Mucosa of stomach (tissue), 1 donor: ENCODE data around the gene C1QTNF8.

Source experiments
- H3K27me3 ChIP-seq: one replicate; pipeline ENCODE4 v1.7.0; 2013; ENCODE audit warnings: mild to moderate bottlenecking, low read length; ENCODE audit not compliant: control insufficient read depth, insufficient read depth
- H3K36me3 ChIP-seq: one replicate; pipeline ENCODE4 v1.7.0; 2013; ENCODE audit warnings: low read length; ENCODE audit not compliant: control insufficient read depth, insufficient read depth
- H3K4me1 ChIP-seq: one replicate; pipeline ENCODE4 v1.7.0; 2013; ENCODE audit warnings: mild to moderate bottlenecking, low read length; ENCODE audit not compliant: control insufficient read depth, insufficient read depth
- H3K4me3 ChIP-seq: one replicate; pipeline ENCODE4 v1.7.0; 2013; ENCODE audit warnings: low read length
- H3K9ac ChIP-seq: one replicate; pipeline ENCODE4 v1.7.0; 2013; ENCODE audit warnings: mild to moderate bottlenecking, low read length, moderate library complexity
- H3K9me3 ChIP-seq: one replicate; pipeline ENCODE4 v1.7.0; 2013; ENCODE audit warnings: mild to moderate bottlenecking, low read length, moderate library complexity; ENCODE audit not compliant: control insufficient read depth
- donor health status: Pancreatic carcinoma.

C1QTNF8 gene

DNA sequence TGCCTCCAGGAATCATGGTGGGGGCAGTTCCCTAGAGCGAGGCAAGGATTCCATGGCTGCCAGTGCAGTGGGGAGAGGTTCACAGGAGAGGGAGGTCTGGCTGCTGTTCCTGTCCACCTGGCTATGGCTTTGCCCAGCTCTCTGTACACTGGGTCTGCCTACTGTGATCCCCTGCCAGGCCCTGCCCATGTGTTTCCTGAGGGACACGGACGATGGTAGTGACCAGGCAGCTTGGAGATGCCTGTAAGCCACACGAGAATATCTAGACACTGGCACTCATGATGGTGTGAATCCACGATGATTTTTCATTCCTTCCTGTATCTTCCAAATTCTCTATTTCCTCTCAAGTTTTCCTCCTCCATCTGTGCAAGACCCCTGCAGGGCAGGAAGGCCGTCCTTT is 11.1 kb downstream of the C1QTNF8 start:
- Histone ChIP-seq H3K9me3 (peaks cover 12% of the 10 kb centered on the region), H3K4me1 (peaks cover 31% of the 10 kb centered on the region), H3K4me3 (no peak overlapping the region), H3K36me3 (no peaks in the 10 kb centered on the region), H3K9ac (no peak overlapping the region), H3K27me3 (peaks cover 78% of the 10 kb centered on the region)

DNA sequence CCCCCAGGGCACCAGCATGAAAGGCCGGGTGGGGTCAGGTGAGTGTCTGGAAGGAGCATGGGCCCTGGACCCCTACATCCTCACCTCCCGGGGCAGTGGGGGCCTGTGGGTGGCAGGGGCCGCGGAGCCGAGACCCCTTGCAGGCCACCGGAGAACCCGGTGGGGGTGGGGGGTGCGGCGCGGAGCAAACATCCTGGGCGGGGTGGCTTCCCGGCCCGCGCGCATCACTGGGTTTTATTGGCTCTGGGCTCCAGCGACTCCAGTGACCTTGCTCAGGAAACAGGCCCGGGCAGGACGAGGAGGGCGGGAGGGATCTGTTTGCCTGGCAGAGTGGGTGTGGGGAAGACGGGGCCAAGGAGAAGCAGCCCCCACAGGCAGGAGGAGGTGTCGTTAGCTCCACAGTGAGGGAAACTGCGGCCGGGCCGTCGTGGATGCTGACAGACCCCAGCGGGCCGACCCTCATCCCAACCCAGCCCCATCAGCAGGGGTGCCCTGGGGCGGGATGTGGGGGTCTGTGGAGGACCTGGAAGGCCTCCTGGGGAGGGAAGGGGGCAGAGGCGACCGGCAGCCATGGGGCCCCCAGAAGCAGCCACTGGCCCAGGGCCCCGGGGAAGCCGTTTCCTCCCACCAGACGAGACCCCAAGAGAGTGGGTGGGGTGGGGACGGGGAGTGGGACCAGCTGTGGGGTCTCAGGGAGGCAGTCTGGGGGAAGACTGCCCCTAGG is 12.9 kb downstream of the C1QTNF8 start:
- no peaks in the 10 kb centered on the region for H3K36me3 ChIP-seq
- peaks cover 30% of the 10 kb centered on the region for H3K4me1 ChIP-seq
- peaks cover 71% of the 10 kb centered on the region for H3K27me3 ChIP-seq
- H3K9me3 ChIP-seq = peaks cover 12% of the 10 kb centered on the region
- H3K9ac ChIP-seq = no peak overlapping the region
- H3K4me3 ChIP-seq = no peak overlapping the region

DNA sequence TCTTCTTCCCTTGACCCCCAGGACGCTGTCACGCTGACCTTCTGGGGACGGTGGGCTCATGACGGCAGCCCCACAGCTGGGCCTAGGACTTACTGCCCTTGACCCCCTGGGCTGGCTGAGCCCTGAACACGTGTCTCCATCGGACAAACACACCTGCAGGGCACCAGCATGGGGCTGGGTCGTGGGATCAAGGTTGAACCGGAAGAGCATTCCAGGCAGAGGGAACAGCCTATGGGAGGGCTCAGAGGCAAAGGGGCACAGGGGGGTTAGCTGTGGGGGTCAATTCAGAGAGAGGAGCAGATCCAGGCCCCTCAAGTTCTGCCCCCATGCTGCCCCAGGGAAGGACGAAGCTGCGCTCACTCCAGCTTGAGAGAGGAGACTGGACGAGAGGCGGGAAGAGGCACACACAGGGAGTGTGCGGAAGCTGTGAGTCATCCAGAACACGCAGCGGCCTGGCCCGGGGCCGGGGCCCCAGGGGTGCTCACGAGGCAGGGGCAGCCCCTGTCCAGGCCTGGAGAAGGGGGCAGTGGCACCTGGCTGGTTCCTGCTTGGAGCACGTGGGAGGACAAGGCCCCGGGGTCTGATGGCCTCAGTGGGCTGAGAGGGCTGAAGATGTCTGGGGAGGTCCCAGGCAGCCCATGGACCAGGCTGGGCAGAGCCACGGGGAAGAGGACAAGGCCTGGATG is 13.6 kb downstream of the C1QTNF8 start:
- Histone ChIP-seq H3K36me3 (no peaks in the 10 kb centered on the region), H3K9ac (no peak overlapping the region), H3K27me3 (peaks cover 68% of the 10 kb centered on the region), H3K4me1 (peaks cover 28% of the 10 kb centered on the region), H3K4me3 (no peak overlapping the region), H3K9me3 (peaks cover 12% of the 10 kb centered on the region)

DNA sequence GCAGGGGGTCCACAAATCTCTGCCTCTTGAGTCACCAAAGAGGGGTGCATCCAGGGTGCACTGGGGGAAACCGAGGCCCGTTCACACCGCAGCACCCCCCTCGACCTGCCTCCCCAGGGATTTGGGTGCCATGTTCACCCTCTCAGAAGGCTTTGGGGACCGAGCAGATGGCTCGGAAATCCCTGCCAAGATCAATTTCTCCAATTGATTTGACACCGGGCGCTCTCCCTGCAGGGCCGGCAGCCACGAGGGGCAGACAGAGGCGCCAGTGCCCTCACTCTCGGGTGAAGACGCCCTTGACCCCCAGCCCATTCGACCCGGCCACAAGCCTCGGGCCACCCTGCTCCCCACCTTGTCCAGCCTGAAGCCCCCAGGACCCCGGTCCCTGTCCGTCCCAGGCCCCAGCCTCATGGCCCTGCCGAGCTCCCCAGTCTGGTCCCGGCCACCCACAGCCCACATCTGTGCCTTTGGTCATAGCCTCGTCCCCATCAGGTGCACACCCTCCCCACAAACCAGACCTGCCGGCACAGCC is 14.2 kb downstream of the C1QTNF8 start:
- Histone ChIP-seq H3K36me3 (no peaks in the 10 kb centered on the region), H3K9ac (no peak overlapping the region), H3K4me1 (peaks cover 34% of the 10 kb centered on the region), H3K4me3 (no peak overlapping the region), H3K27me3 (peaks cover 70% of the 10 kb centered on the region), H3K9me3 (peaks cover 12% of the 10 kb centered on the region)

DNA sequence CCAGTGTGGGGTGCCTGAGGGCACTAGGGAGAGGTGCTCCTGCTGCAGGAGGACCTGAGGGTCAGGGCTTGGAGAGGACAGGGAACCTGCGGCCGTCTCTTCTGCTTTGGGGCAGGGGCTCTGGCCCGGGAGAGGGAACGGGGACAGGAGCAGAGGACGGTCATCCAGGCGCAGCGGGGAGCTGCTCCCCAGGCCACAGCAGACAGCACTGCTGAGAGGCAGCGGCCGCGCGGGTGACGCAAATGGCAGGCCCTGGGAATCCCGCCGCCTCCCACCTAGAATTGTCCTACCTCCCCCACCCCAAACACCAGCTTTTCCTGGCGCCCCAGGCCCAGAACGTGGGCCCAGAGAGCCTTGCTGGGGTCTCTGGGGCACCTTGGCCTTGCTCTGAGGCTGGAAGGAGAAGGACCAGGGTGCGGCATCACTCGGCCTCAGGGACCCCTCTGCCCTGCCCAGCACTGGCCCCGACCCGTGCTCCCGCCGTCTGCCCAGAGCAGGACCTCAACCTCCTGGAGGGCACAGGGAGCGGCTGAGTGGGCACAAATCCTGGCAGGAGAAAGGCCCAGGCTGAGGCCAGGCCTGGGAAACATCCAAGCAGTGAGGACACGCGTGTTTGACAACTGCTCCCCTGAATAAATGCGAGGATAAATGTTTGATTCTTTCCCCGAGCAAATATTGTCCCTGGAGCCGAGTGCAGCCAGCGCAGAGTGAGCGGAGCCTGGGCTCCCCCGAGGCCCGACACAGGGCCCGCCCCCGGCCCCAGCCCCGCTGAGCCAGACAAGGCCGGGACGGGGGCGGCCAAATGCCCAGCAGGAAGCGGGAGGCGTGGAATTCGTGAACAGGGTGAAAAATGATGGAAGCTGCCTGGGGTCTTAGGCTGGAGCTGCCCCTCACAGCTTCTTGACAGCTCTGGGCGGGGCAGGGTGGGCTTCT is 15.0 kb downstream of the C1QTNF8 start:
- Histone ChIP-seq H3K4me3 (no peak overlapping the region), H3K9ac (no peak overlapping the region), H3K4me1 (peaks cover 34% of the 10 kb centered on the region), H3K9me3 (peaks cover 12% of the 10 kb centered on the region), H3K36me3 (no peaks in the 10 kb centered on the region), H3K27me3 (peaks cover 76% of the 10 kb centered on the region)

DNA sequence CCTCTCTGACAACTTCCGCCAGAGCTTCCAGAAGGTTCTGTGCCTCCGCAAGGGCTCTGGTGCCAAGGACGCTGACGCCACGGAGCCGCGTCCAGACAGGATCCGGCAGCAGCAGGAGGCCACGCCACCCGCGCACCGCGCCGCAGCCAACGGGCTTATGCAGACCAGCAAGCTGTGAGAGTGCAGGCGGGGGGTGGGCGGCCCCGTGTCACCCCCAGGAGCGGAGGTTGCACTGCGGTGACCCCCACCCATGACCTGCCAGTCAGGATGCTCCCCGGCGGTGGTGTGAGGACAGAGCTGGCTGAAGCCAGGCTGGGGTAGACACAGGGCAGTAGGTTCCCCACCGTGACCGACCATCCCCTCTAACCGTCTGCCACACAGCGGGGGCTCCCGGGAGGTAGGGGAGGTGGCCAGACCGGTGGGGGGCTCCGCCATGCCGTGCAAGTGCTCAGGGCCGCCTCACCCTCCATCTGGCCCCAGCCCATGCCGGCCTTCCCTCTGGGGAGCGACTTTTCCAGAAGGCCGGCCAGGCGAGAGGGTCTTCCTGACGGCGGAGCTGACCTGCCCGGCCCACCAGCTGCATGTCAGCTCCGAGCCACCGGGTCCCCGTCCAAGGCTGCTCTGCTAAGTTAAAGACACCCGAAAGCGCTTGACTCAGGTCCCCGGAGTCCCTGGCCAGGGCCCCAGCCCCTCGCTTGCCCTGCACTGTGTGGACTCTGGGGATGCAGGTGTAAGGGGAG is 16.1 kb downstream of the C1QTNF8 start:
- Histone ChIP-seq H3K4me3 (no peak overlapping the region), H3K9ac (no peak overlapping the region), H3K4me1 (peaks cover 34% of the 10 kb centered on the region), H3K27me3 (peaks cover 76% of the 10 kb centered on the region), H3K9me3 (peaks cover 6% of the 10 kb centered on the region), H3K36me3 (no peaks in the 10 kb centered on the region)

DNA sequence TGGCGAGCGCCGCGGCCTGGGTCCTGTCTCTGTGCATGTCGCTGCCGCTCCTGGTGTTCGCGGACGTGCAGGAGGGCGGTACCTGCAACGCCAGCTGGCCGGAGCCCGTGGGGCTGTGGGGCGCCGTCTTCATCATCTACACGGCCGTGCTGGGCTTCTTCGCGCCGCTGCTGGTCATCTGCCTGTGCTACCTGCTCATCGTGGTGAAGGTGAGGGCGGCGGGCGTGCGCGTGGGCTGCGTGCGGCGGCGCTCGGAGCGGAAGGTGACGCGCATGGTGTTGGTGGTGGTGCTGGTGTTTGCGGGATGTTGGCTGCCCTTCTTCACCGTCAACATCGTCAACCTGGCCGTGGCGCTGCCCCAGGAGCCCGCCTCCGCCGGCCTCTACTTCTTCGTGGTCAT is 16.7 kb downstream of the C1QTNF8 start:
- Histone ChIP-seq H3K9me3 (peaks cover under 1% of the 10 kb centered on the region), H3K27me3 (peaks cover 76% of the 10 kb centered on the region), H3K4me3 (no peak overlapping the region)

DNA sequence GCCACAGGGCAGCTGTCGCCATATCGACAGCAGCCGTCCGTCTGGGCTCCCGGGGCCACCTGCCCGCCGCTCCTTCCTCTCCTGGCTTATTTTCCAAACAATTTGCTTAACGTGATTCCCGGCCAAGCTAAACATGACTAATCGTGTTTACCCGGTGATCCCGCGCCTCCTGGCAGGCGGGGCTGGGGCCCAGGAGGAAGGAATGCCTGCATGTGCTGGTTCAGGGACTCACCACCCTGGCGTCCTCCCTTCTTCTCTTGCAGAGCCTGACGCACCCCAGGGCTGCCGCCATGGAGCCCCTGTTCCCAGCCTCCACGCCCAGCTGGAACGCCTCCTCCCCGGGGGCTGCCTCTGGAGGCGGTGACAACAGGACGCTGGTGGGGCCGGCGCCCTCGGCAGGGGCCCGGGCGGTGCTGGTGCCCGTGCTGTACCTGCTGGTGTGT is 17.4 kb downstream of the C1QTNF8 start:
- Histone ChIP-seq H3K4me3 (no peak overlapping the region), H3K36me3 (no peaks in the 10 kb centered on the region), H3K4me1 (peaks cover 34% of the 10 kb centered on the region), H3K27me3 (peaks cover 75% of the 10 kb centered on the region), H3K9ac (peak overlapping the region; percentile 28), H3K9me3 (no peaks in the 10 kb centered on the region)

More for the DNA sequence above, 16.7 kb downstream of the C1QTNF8 start:
- Histone ChIP-seq H3K4me1 (peaks cover 34% of the 10 kb centered on the region), H3K9ac (no peak overlapping the region), H3K36me3 (no peaks in the 10 kb centered on the region)

DNA sequence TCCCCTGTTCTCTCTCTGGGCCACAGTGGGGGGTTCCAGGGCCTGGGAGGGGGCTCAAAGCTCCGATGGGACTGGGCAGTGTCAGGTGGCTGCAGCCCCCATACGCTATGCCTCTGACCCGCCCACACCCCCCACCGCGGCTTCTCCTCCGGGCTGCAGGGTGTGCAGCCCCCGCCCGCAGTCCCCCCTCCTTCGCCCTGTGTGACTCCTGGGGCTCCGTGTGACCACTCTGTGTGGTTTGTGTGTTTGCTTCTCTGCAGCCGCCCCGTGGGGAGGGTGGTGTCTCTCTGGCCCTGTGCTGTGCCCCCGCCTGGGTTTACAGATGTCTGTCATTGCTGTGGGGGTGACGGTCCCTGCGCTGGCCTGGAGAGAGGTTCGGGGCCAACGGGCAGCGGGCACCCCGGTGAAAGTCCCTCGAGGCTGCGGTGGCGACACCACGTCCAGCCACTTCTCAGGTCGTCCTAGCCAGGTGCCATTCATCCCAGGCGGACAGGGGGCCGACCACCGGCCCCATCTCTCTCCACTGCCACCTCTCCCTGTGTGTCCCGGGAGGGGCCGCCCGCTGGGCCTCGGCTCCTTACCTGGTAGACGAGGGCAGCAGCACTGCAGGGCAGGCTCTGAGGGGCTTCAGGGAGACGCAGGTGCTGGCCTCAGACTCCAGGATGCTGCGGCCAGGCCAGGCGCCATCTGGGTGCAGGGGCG is 18.0 kb downstream of the C1QTNF8 start:
- H3K27me3 ChIP-seq = peaks cover 75% of the 10 kb centered on the region

DNA sequence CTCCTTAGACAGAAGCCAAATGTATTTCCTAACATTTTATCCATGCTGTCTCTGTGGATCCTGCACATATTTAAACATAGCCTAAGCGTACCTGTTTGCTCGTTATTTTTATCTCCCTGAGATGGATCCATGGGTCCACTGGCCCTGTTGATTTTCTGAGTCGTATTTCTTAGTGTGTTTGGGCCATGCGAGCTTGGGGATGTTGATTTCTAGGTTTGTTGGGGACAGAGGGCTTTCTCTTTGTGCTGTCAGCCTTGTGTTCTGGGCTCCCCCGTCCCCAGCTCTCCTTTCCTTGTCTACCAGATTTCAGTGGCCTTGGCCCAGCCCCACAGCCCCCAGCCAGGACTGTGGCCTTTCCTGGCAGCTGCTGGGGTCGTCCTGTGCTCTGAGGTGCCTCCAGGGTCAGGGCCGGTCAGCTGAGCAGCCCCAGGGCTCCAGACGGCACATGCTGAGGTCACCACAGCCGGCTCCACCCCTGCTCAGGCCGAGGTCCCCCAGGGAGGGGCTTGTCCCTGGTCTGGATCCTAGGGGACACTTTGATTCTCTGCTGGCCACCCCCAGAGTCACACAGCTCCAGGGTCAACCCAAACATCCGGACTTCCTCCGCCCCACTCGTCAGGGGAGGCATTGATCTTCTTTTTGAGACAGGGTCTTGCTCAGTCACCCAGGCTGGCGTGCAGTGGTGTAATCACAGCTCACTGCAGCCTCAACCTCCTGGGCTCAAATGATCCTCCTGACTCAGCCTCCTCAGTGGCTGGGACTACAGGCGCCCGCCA is 19.1 kb downstream of the C1QTNF8 start:
- Histone ChIP-seq H3K4me1 (peaks cover 26% of the 10 kb centered on the region), H3K27me3 (peaks cover 72% of the 10 kb centered on the region)

More for the DNA sequence above, 18.0 kb downstream of the C1QTNF8 start:
- no peaks in the 10 kb centered on the region for H3K36me3 ChIP-seq
- H3K9me3 ChIP-seq = no peaks in the 10 kb centered on the region
- H3K4me1 ChIP-seq = peaks cover 34% of the 10 kb centered on the region
- peak overlapping the region; percentile 28 for H3K9ac ChIP-seq
- no peak overlapping the region for H3K4me3 ChIP-seq

More for the DNA sequence above, 19.1 kb downstream of the C1QTNF8 start:
- H3K36me3 ChIP-seq = no peaks in the 10 kb centered on the region
- H3K4me3 ChIP-seq = no peak overlapping the region
- no peaks in the 10 kb centered on the region for H3K9me3 ChIP-seq
- no peak overlapping the region for H3K9ac ChIP-seq
